Measurements from ENCODE around the gene SAMD7.

SAMD7 gene

DNA sequence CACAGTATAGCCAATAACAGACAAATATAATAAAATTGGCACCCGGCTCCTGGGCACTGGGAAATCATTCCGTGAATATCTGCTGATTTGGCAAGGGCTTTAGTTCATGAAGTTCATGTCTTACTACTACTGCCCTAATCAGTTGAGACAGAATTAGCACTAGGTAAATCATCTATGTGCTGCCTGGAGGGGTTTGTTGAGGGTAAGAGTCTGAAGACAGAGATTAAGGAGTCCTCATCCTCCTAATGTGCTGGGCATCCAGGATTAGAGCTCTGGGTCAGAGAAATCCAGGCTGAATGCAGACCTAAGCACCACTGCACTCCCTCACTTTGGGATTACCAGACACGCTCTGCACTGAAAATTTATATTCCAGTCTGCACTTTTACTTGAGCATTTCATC, 2.0 kb downstream of the SAMD7 start:
- no peak for DNase-seq

DNA sequence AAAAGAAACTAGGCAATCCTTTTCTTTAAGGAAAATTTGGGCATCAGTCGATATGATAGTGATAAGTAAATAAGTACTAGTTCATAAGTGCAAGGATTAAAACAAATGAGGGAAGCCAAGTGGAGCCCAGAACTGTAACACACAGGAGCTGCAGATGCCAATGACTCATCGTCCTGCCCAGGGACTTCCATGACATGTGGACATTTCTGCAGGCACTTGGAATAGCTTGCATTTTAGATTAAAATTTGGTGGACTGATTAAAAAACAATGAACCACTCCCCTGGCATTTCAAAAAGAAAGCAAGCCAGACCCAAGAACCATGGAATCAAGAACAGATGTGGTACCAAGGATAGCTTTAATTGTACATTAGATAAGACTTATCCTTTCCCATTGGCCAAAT, 2.9 kb downstream of the SAMD7 start:
- DNase-seq, result no peak

DNA sequence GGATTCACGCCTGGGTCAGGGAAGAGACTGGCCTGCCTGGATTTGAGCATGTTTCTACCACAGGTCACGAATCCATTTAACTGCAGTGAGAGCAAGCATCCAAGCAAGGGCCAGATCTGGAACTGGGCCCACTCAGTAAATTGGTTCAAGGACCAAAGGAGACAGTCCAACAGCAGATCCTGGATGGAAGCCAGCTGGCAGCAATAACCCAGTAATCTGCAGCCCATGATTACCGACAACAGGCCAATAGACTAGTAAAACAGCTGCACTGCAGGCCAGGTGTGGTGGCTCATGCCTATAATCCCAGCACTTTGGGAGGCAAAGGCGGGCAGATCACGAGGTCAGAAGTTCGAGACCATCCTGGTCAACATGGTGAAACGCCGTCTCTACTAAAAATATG, 11.8 kb downstream of the SAMD7 start:
- DNase-seq, result peak; percentile 94

DNA sequence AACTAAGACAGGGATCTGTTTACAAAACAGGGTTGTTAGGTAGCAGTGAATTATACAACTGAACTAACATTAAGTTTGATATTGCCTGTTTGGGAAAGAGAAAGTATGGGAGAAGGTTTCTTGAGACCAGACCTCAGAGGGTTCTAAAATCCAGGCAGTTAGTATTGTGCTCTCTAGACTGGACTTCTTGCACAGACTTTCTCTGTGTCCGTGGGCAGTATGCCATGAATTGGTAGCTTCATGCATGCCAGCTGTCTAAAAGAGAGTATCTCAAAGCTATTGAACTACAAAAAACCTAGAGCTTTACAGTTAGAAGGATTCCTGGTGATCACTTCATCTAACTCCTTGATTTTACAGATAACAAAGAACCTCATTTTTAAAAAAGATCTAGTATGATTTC, 12.5 kb downstream of the SAMD7 start:
- DNase-seq, result no peak

DNA sequence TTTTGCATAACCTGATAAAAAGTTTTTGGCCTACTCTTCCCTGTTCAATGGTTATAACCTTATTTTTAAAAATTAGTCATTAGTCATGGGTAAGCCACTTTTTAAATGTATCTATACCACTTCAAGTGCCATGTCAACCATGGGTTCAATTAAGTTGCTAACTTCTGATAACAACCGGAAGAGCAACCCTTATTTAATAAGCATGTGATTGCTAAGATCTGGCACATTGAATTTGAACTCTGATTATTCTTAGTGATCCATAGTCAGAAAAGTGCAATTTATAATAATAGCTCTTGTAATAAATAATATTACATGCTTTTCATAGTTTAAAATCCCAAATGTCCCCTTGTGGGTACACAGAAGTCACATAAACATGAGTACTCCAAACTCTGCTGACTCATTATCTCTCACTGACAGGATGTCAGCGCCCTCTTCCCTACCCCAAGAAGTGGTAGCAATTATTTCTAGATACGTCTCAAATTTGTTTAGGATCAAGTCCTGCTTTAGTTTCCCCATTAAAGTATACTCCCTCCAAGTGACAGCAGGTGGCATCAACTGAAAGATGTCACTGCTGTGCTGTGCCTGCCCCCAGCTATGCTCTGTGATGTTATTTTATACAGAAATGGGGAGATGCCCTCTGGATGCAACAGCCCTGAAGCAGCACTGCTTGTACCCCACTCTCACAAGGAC, 18.6 kb downstream of the SAMD7 start:
- no peak for DNase-seq

DNA sequence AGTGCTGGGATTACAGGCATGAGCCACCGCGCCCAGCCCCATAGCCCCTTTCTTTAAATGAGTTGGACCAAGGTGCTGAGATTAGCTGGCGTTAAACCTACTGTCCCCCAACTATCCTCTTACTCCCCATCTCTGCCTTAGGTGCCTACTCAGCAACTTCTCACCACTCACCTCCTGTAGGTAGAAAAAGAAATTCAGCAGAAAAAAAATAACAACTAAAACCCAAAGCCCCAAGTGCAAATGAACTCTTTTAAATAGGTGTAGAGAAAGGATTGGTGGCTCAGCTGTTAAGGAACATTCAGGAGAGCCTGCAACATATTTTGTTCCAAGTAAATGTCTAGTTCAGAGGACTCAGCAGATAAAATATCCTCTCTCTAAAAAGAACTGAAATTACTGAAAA, 19.5 kb downstream of the SAMD7 start:
- DNase-seq, result no peak

DNA sequence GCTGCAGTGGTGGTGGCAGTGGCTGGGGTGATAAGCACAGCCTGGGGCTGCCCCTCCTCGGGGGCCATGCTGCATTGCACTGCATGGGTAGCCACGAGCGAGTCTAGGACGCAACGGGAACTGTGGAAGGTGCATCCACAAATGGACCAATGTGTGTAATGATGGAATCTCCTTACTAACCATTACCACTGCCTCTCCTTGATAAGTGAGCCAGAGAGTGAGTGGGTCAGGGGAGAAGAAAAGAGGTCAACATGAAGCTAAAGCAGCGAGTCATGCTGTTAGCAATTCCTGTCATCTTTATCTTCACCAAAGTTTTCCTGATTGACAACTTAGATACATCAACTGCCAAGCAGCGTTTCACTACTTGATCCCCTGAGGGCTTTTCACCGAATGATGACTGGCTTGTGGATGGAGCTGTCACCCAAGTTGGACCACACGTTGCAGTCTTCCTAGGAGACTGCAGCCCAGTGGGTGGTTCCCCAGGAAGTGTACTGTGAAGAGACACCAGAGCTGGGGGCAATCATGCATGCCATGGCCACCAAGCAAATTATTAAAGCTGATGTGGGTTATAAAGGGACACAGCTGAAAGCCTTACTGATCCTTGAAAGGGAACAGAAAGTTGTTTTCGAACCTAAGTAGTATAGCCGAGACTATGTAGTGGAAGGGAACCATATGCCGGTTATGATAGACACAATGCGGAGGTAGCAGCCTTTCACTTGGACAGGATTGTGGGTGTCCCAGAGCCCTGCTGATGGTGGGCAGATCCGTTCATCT, 20.6 kb downstream of the SAMD7 start:
- no peak for DNase-seq

DNA sequence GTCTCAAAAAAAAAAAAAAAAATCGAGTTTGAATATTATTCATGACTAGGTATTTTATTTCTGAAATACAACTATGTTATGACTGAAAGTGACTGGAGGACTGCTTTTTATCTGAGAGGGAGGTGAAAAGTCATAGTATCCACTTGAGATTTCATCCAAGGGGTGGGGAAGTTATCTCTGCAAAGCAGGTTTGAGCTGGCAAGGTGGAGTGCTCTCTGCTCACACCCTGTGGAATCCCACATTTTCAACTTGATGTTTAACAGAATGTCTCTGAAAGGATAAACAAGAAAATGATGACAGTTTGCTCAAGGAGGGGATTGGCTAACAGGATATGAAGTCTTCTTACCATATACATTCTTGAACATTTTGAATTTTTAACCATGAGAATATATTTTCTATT, 27.9 kb downstream of the SAMD7 start:
- DNase-seq, result no peak

DNA sequence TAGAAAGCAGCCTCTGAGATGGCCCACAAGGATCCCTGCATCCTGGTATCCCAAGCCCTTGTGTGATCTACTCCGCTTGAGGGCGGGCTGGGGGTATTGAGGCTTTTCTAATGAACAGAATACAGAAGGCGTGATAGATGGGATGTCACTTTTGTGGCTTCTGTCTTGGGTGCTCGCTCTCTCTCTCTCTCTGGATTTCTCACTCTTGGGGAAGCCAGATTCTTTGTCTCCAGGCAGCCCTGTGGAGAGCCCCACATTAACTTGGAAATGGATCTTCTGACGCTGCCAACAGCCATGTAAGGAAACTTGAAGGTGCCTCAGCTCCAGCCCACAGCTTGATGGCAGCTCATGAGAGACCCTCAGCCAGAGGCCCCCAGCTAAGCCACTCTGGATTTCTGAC, 28.4 kb downstream of the SAMD7 start:
- DNase-seq, result no peak

DNA sequence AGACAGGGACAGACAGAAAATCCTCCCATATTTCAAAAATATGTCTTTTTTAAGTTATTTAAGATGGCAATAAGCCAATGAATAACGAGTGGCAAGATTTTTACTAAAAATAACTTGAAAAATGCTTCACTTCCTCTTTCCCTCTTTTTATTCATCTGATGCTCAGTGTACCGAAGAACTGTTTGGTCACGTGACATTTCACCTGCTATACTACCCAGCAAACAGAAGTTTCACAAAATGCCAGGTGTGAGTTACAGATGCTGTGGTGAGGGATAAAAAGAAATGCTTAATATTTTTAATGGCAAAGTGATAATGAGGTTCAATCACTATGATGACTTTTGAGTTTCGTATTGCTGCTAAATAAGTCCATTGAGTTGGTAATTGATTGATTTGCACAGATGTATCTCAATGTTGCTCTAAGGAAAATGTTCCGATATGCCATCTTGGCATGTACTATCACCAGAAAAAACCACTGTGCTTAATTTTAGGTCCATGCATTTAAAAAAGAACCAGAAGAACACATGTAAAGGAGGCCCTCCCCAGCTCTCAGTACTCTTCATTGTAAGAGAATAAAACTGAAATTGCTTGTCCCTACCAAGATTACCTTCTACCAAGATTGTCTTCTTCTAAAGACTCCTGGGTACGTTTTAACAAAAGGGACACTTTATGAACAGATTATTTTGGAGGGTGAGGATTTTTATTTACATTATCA, 29.3 kb downstream of the SAMD7 start:
- no peak for DNase-seq

DNA sequence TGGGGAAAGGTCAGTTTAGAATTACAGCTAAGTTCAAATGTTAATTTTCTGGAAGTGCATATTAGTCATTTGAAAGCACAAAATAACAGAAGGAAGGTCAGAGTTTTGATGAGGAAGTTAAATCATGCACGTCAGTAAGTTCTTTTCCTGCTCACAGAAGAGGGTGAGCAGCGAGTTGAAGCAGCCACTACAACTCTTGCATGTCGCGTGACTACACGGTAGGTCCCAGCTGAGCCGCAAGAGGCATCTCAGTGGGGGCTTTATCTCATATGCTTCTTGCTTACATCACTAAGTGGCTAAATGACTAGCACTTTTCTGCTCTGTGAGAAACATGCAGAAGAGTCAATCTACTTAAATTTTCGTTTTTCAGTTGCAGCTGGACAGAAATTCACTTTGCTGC, 33.9 kb downstream of the SAMD7 start:
- DNase-seq, result no peak

DNA sequence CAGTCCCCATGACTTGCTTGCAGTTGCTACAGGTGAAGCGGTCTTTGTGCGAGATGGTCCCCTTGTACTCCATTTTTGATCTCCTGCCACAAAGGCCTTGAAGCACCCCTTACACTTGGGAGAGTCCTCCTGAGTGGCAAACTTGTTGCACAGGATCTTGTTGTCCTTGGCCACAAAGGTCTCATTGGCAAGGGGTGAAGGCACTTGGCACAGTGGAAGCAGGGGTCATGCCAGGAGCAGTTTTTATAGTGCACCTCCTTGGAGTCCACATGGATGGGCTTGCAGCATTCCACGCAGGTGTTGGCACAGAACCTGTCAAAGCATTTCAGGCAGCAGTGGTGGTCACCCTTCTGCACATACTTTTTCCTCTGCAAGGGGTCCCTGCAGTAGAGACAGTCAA, 35.0 kb downstream of the SAMD7 start:
- no peak for DNase-seq

DNA sequence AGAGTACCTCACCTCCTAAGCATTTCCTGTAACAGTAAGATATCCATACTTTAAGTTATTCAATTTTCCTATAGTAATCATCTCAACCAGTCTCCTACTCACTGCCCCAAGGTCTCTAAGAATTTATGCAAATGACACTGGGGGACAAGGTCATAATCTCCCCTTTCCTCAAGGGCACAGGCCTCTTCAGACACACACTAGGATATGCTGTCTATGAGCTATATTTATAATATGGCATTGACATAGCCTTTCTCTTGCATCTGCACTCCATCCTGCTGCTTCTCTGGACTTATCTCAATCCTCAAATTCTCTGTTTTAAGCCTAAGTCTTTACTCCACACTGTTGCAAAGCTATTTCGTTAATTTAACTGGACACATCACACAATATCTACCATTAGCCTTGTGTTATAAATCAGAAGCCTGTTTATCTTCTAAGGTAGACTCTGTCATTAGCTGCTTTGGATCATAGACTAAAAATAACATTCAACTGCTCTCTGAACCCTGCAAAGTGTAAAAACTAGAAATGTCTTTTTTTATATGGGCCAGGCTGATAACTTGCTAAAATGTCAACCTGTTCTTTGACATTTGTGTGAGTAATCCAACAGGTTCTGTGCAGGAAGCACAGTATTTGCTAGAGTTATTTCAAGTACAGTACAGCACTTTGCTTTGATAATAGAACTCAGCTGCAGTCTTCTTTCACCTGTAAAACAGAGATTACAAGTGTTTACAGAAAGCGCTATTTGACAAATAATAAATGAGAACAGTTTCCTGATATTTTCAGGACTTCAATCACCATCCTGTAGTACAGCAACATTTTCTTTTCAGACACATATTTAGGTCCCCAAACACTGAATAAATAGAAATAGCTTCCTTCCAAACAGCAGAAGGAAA, 37.4 kb downstream of the SAMD7 start:
- DNase-seq, result peak; percentile 26

DNA sequence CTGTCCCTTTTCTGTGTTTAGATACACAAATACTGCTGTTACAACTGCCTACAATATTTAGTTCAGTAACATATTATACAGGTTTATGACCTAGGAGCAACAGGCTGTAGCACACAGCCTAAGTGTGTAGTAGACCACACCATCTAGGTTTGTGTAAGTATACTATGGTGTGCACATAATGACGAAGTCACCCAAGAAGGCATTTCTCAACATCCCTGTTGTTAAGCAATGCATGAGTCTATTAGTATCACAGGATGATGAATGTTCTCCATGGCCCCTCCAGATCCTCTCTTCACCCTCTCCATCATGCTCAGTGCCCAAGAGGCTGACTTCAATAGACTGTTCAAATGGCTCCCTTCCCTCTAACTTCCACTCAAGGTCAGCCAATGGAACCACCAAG, 40.7 kb downstream of the SAMD7 start:
- DNase-seq, result no peak

DNA sequence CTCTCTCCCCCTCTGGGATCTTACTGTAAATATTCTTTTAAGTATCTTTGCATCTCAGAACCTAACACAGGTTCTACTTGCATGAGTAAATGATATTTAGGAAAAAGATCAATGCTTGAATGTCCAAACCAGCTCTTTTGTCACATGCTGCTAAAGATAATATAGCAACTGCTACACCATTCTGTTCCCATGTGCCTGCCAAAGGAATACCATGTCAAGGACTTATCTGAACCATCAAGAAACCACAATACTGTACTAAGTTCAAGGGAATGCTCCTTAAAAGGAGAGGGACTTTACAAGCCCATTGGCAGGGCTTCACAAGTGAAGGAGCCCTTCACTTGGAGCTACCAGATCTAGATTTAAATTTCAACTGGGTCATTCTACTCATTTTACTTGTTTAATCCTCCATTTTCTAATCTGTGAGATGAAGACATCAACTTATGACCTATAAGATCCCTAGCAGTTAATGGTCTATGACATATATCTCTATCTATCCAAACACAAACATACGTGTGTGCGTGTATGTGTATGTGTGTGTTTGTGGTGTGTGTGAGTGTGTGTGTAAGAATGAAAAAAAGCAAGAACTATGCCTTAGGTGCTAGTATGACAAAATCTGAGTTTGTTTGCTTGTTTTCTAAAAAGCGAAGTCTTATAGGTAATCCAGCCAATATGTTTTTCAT, 42.2 kb downstream of the SAMD7 start:
- DNase-seq, result no peak

DNA sequence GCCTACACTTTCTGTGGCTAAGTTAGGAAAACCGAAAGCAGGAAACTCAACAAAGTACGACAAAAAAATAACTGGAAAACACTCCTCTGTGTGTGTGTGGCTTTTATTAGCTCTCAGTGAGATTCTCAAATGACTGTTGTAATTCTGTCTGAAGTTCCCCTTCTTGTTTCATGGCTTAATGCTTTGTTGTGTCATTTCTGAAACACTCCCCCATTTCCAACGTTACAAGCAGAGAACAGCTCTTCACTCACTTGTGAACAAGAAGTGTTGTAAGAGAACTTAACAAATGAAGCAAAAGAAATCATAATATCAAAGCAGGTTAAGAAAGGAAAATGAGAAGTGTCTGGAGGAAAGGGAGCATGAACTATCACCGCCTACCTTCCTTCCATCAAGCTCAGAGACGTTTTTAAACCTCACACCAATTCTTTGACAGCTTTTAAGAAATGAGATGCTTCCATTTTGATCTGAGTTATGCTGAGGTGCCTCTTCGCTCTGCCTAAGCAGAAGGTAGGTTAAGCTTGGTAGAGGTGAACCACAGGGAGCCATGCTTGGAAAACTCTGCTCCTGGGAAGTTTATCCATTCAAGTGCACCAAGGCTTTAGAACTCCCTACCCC, 42.9 kb downstream of the SAMD7 start:
- no peak for DNase-seq

DNA sequence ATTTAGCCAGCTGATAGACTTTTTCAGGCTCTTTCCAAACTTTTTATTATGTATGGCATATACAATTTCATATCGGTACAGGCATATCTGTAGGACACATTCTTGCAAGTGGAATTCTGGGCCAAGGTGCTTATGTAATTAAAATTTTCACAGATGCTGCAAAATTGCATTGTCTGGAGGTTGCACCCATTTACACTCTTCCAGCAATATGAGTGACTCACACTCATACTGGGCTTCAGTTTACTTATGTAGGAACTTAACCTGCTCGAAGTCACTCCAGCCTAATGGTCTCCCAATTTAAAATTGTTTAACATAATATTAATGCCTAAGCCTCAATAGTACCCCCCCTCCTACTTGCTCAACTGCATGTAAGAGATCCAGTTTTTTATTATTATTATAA, 44.0 kb downstream of the SAMD7 start:
- DNase-seq, result no peak

DNA sequence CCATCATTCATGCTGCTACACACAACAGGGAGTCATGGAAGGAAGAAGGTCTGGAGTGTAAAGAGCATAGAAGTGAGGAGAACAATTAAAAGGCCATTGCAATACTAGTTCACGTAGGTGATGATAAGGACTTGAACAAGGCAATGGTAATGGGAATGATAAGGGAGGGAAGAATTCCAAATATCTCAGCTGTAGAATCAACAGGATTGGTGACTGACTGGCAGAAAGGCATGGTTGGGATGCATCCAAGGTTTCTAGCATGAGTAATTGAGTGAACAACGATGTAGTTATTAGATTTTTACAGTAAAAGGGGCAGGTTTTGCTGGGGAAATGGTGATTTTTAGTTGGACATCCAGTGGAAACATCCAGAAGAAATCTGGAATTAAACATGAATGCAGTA, 52.8 kb downstream of the SAMD7 start:
- no peak for DNase-seq

DNA sequence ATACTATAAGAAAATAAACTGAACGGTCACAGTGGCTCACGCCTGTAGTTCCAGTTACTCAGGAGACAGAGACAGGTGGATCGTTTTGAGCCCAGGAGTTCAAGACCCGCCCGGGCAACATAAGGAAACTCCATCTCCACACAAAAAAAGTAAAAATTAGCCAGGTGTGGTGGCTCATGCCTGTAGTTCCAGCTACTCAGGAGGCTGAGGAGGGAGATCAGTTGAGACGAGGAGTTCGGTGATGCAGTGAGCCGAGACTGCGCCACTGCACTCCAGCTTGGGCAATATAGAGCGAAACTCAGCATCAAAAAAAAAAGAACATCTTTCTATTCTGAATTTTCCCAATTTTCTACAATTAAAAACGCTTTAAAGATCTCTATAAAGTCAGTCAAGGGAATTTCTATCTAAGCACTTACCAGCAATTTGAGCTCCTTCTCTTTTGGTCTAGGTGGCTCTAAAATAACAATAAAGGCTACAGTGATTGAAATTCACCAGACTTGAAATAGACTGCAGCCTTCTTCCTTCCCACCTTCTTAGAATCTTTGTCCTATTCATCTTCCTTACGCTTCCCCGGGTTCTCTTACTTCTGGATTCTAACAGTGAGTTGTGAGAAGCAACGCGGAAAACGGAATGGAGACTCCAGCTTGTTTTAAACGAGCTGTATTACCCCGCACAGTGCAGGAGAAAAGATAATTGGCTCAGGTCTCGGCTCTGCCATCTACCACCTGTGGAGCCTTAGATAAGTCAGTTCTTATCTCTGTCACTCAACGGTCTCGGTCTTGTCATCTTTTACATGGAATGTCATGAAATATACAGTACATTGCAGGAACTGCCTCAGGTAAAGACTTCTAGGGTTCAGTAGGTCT, 54.4 kb downstream of the SAMD7 start:
- no peak for DNase-seq

DNA sequence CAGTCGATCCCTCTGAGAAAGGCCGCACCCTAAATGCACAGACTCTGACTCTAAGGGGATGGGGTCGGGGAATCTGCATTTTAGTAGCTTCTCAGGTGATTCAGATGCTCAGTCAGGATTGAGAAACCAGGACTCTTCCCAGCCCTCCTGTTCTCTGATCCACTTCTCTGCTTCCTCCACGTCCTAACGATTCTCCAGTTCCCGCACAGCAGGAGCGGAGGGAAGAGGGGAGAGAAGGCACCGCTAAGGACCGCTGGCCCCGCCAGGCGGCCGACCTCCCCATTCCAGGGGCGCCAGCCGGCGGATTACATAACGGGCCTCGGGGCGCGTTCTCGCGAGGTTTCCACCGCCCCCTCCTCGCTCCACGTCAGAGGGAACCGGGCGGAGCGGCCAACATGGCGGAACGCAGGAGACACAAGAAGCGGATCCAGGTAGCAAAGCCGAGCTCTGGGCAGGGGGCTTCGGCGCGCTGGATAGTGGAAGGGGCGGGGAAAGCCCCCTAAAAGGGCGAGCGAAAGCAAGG, 55.1 kb downstream of the SAMD7 start, which contains the start of gene SEC62:
SEC62 (plus strand) TSS at position 380 of the 523 bp plus-strand sequence; CDS start at position 396, 16 bp downstream.
- peak; percentile 81 for DNase-seq
